GM21786 (cell line): ENCODE results near the gene MPST.

Experiments used
- ATAC-seq: cut with Tn5 transposase; IDR thresholded peaks from one replicate; pipeline ENCODE4 v1.9.1; 2021; ENCODE audit not compliant: unreplicated experiment

MPST gene

DNA sequence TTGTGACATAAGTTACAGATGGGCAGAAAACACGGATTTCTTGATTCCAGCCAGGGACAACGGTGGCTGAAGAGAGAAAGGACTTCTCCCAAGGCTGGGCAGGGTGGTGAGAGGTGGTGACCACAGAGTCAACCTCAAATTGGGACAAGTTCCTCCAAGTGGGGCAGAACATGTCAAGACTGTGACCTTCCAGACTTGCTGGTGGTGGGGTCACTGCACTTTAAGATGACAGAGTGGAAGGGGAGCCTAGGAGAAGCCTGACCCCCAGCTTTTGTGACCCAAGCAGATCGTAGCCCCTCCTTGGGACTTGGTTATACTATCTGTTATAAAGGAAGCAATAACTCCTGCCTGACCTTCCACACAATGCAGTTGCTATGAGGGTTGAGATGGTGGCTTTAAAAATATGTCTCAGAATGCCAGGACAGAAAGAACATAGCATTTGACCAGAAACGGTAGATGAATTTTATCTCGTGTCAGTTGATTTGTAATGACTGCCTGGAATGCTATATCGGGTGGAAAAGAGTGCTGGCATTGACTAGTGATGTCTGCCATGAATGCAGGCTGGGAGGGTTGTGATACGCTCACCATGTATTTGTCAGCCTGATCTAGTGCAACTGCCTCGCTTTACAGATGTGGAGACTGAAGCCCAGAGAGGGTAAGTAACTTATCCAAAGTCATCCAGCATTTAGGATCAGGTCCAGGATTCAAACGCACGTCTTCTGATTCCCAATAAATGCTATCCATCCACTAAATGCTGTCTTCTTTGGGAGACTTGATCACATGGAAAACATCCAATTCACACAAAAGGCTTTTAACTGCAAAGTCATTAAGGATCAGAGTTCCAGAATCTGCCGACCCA lies 18.6 kb upstream of the MPST start:
- no peak for ATAC-seq

DNA sequence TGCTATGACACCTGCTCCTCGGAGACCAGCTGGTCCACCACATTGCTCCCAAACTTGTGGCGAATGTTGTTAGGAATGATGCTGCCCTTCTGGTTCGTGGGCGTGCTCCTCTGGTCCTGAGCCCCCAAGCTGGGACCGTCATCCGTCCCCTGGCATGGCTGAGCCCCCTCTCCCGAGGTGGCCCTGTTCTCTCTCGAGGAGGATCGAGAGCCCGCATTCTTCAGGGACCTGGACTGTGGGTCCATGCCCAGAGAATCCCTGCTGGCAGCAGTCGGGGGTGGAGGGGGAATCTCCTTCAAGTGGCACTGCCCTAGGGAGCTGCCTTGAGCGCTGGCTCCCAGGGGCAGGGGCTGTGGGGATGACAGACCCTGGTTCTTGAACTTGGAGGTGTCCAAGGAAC lies 17.7 kb upstream of the MPST start:
- ATAC-seq = no peak

DNA sequence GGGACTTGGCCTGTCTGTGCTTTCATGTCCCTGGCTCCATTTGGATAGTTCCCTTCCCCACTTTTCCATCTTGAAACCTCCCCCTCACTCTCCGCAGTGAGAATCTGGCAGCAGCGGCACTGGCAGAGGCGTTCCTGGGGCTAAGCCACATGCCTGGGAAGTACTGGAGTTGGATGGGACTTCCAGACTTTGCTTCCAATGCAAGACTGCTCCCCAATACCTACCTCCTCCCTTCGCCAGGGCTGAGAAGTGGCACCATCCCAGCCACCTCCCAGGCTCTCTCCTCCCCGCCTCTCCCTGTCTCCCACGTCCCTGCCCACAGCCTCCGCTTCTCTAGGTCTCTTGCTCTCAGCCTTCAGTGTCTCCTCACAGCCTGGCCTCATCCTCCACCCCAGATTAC lies 16.9 kb upstream of the MPST start:
- ATAC-seq = no peak

DNA sequence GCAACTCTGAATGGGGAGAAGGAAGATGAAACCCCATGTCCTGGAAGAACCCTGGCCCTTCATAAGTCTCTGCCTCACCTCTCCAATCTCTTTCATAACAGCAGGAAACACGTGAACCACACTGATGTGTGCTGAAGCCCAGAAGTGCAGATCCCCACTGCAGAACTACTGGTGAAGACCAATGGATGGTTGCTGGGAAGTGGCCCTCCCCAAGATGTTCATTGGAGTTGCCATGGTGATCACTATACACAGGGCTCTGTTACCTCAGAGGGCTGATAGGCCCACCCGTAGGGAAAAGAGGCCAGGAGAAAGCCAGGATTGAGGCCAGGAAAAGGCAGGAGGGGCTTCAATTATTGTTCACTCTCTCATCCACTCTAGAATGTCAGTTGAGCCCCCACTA lies 11.9 kb upstream of the MPST start:
- ATAC-seq = no peak

DNA sequence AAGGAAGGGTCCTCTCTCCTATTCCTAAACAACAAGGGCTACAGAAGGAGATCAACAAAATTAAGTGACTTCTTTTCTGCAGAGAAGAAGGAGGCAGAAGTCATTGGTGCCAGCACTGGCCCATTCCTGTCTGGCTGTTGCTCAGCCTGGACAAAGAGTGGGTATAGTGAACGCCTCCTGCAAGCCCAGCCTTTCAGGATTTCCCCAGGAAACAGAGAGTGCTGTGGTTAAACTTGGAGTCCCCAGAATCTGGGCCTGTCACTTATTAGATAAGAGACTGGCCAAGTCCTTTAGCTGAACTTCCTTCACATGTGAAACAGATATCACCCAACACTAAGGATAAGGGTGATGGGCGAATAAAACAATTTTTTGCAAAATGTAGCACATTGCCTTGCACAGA lies 11.2 kb upstream of the MPST start:
- no peak for ATAC-seq

DNA sequence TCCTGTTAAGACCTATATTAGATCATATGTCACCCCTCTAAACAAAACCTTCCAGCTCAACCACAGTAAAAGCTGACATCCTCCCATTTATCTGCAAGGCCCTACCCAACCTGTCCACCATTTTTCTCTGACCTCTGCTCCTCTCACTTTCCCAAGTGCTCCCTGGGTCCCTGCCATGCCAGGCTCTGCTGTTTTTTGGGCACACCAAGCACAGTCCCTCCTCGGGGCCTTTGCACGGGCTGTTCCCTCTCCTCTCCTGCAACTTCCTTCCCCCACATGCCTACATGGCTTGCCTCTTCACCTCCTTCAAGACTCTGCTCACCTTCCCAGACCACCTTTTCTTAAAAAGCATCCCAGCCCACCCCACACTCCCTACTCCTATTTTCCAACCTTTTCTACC lies 10.1 kb upstream of the MPST start:
- no peak for ATAC-seq

DNA sequence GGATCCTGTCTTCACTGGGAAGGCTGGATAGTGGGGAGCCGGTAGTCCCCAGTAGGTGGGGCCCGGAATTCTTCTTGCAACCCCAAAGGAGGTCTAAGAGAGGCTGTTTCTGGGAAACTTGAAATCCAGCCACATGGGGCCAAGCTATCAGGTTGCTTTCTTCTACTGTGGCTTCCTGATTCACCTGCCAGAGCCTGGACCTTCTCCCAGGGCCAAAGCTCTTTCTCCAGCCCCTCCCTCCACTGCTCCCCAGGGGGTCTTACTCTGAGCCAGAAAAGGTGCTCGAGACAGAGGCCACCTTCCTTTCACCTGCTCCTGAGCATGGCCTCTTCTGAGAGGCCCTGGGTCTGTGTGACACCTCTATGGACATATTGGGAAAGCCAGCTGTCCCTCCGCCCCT lies 9.4 kb upstream of the MPST start:
- ATAC-seq = no peak

DNA sequence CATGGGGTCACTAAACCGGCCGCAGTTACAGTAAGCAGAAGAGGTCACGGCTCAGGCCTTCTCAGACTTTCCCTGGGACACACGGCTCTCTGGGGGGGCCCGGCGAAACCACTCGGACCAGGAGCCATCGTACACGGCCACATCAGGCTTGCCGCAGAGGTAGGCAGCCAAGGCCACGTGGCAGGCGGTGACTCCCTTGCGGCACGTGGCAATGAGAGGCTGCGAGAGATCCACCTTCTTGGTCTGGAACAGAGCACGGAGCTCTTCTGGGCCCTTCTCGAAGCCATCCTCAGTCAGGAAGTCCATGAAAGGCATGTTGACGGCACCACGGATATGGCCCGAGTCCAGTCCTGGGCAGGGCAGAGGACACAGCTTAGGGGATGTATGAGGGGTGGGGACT lies 8.6 kb upstream of the MPST start:
- no peak for ATAC-seq

DNA sequence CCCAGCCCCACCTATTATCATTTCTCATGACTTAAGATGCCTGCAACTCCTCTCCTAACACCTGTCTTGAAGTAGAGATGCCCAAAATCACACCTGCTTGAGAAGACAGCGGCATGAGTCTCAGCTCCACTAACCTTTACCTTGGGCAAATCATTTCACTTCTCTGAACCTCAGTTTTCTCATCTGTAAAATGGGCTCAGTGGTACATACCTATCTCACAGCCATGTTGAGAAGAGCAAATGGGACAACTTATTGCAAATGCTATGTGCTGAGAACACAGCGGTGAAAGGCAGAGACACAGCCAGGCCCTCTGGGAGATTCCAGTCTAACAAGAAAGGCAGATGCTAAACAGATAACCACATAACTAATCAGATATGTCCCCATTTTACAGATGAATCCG lies 8.1 kb upstream of the MPST start:
- ATAC-seq = no peak

DNA sequence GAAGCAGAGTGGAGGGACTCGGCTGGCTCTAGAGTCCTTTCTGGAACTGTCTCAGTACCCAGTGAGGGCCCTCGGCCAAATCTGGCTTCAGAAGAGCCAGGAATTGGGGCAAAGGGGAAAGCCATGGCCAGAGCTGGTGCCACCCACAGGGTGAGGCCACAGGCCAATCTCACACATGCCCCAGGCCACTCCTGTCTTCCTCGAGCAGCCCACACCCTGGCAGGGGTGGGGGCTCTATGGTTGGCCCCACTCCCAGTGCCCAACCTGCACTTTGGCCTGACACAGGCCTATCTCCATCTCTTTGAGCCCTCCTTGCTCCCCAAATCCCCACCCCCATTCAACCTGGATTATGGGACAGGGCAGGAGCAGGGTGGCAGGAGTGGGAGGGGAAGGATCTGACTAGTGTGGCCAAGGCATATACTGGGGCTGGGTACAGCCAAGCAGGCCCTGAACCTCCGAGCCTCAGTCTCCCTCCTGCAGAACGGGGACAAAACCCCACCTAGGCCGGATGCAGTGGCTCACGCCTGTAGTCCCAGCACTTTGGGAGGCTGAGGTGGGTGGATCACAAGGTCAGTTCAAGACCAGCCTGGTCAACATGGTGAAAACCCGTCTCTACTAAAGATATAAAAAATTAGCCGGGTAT lies 7.2 kb upstream of the MPST start:
- no peak for ATAC-seq

DNA sequence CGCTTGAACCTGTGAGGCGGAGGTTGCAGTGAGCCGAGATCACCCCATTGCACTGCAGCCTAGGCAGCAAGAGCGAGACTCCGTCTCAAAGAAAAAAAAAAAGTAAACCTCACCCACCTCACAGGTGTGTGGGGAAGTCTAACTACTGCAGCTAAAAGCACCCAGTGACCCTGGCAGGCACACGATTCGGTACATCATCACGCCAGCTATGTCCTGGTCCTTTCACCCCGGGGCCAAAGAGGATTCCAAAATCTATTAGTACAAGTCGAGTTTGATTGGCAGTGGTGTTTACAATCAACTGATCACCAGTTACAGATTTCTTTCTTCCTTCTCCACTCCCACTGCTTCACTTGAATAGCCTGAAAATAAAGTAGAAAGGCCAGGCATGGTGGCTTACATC lies 6.6 kb upstream of the MPST start:
- ATAC-seq = no peak

DNA sequence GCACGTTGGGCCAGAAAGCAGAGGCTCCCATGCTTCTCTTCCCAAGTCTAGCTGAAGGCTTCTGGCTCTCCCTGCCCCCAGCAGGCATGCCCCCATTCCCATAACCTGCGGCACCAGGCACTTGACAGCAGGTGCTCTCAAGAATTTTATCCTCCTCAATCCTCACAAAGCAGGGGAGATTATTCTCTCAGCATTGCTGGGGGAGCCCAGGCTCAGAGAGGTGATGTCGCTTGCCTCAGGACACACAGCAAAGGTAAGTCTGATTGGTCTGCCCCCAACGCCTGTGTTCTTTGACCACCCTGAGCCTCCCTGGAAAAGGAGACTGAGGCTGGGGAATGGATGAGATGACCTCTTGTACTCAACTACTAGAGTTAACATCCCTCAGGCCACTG lies 5.1 kb upstream of the MPST start:
- no peak for ATAC-seq

DNA sequence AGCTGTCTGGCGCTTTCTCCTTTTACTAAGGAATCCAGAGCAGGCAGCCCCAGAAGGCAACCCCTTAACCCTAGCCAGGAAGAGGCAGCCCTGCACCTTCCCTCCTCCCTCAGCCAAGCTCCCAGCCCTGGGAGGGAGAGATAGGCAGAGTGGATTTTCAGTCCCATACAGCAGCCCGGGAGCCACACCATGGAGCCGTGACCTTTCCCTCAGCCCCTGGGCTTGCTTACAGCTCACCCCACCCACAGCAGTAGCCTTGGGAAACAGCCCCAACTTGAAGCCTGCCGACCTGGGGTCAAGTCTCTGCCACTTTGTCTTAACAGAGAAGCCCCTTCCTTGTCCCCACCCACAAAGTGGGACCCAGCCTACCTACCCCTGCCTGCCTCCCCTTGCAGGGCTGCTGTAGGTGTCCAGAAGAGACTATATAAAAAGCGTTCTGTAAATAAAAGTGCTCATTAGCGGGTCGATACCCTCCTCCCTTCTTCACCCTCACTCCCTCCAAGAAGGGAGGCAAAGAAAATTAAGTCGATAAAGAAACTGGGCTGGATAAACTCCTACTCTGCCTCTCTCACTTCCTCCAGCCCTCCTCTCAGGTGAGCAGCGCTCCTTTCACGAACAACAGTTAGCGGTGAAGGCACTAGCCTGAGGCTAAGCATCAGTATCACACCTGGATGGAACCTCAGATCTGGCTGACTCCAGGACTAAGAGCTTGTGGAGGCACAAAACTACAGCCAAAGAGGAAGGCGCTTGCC lies 4.5 kb upstream of the MPST start:
- ATAC-seq = no peak

DNA sequence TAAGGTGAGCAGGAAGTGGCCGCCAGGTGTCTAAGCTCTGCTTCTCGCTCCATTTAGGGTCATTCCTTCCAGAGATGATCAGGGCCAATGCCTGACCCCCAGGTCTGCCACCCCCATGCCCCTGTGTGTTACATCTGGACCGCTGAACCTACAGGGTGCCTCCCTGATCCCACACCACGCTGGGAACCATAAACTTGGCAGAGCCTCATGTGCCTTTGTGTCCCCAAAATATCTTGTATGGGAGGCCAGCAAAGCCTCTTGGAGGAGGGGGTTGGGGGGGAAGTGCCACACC lies 4.0 kb upstream of the MPST start:
- ATAC-seq = no peak

DNA sequence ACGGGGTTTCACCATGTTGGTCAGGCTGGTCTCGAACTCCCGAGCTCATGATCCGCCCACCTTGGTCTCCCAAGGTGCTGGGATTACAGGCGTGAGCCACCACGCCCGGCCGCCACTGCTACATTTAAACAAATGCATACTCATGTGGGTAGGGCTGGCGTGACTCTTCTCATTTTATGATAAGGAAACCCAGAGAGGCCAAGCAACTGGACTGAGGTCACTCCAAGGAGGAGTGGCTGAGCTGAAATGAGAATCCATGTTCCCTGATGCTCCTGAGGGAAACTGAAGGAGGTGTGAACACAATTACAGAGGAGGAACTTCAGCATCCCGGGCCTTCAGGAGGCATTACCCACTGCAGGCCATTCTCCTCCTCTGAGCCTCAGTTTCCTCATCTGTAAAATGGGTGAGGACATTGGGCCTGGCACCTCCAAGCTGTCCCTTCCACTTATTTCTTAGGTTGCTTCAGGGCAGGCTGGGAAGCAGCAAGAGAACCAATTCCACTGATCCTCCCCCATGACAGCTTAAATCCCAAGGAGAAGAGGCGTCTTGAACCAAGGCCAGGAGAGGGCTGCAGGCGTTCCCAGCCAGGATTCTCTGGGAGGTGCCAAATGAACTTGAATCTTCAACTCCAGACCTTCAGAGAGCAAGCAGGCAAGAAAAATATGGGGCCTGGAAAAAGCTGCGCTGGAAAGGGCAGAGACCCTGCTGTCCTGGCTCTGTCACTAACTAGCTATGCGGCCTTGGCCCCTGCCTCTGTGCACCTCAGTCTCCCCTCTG lies 3.2 kb upstream of the MPST start:
- no peak for ATAC-seq

DNA sequence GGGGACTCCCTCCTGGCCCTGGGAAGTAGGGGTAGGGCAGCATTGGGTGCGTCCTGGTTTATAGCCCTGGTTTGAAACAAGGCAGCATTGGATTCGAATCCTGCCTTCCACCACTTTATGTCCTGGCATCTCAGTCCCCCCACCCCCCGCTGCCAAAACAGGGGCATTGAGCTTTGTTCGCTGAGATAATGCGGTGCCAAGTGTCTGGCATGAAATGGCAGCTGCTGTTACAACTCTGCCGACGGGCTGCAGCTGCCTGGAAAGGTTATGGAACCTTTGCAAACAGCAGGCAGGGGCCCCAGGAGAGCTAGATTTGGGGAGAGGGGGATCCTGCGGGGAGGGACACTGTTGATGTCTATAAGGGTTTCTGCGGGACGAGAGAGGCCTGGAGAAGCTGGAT lies 2.2 kb upstream of the MPST start:
- ATAC-seq = no peak

DNA sequence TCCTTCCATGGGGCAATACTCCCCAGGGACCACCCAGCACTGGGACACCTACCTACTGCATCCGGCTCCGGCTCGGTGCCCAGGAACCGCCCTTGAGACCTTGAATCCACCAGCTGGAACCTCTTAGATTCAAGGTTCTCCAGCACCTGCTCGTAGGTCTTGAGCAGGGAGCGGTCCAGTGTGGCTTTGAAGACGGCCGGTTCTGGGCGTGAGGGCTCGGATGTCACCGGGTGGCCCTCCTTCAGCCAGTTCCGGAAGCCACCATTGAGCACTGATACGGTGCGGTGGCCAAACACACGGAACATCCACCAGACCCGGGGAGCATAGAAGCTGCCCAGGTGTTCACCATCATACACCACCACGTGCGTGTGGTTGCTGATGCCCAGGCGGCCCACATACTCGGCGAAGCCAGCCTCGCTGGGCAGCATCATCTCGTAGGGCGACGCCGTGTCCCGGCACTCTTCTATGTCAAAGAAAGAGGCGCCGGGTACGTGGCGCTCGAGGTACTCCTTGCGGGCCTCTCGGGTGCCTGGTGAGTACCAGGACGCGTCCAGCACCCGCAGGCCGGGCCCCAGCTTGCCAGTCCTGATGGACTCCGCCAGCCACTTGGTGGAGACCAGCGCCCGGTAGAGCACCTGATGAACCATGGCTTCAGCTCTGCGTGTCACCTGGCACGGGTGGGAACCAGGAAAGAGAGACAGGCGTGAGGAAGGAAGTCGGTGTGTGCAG lies 1.3 kb upstream of the MPST start:
- ATAC-seq = no peak

DNA sequence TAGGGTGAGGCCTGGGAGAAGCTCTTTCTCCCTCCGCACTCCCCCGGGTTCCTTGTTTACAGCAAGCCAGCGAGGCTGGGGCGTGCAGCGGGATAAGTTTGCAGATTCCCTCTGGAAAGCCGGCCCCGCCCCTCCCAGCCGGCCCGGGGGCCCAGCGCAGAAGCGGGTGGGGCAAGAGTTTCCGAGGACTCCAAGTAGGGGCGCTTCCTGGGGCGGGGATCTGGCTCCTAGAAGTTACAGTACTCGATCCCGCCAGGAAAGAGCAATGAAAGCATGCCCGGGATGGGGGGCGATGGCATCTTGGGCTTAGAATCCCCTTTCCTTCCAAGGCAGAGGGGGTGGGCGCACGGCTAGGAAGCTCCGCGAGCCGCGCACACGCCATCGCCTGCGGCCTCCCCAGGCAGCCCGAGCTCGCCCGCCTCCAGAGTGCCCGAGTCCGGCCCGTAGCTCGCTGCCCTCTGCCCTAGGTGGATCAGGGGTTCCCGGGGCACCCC lies 680 bp upstream of the MPST start:
- no peak for ATAC-seq

DNA sequence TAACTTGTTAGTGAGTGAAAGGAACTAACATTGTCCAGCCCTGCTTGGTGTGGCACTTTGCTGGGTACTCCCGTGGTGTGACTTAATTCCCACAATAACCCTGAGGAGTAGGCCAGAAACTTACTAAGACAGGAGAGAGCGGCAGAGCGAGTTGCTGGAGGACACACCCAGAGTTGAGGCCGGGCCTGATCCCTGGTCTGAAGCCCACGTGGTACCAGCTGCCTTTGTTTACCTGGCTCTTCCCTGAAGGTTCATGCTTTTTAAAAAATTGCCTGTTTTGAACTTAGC lies 594 bp downstream of the MPST start:
- no peak for ATAC-seq

DNA sequence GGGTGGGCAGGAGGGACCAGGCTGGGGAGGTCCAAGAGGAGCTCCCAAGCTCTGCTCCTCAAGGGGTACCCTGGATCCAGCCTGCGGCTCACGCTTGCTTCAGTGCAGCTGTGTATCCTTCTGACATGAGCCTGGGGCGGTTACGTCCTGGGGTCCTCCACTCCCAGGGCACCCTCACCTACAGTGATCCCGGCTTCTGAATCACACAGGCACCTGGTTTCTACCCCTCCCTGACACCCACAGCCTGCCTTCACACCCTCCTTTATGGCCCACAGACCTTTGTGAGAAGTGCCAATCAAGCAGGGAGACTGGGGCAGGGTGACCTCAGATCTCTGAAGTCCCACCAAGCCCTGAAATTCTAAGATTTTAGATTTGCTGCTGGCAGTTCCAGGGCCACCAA lies 1.5 kb downstream of the MPST start:
- ATAC-seq = no peak
